ENCODE data around the gene MON2. TPM values are rescaled to one million over a fixed set of nuclear protein-coding genes. Genes with fewer than 3 reads are reported as not detected.
"Not testable (repeated sequence)": the region's sequence is repeated elsewhere in the genome, so short reads cannot be mapped to it uniquely, and the experiment has no call there.

Gene MON2
- total and polyA plus RNA-seq, 2 donors = 12.8 to 302 TPM

- Histone ChIP-seq H3K36me3 (ENCODE audit: insufficient read depth) (no peaks in the 10 kb centered on the region), H3K4me3 (ENCODE audit: low read depth, low read length) (no peak overlapping the region), H3K27ac (ENCODE audit: low read depth) (no peak overlapping the region), H3K4me1 (ENCODE audit: insufficient read depth) (no peaks in the 10 kb centered on the region)
- DNase-seq (ENCODE audit: extremely low spot score) = no peak
- WGBS = 95% methylated on average over 5 of the region's 5 CpGs
Measured at GRCh38 chr12:62543324-62543723, 76.7 kb downstream of the MON2 start.

DNA sequence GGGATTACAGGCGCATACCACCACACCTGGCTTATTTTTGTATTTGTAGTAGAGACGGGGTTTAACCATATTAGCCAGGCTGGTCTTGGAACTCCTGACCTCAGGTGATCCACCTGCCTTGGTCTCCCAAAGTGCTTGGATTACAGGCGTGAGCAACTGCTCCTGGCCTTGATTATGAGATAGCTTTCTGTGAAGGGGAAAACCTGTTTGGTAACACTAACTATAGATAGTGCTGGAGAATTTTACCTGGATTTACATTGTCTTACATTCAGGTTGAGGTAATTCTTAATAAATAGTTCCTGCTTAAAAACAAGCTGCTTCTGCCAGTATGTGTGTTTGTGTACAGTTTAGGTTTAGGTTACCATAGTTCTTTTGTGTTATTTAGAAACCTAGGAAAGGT is 77.1 kb downstream of the MON2 start:
- DNase-seq (ENCODE audit: extremely low spot score) = no peak
- no peaks in the 10 kb centered on the region for H3K36me3 ChIP-seq (ENCODE audit: insufficient read depth)
- 75% methylated on average over 3 of the region's 3 CpGs for WGBS
- H3K4me1 ChIP-seq (ENCODE audit: insufficient read depth) = no peaks in the 10 kb centered on the region
- no peak overlapping the region for H3K4me3 ChIP-seq (ENCODE audit: low read depth, low read length)
- H3K27ac ChIP-seq (ENCODE audit: low read depth) = no peak overlapping the region

DNA sequence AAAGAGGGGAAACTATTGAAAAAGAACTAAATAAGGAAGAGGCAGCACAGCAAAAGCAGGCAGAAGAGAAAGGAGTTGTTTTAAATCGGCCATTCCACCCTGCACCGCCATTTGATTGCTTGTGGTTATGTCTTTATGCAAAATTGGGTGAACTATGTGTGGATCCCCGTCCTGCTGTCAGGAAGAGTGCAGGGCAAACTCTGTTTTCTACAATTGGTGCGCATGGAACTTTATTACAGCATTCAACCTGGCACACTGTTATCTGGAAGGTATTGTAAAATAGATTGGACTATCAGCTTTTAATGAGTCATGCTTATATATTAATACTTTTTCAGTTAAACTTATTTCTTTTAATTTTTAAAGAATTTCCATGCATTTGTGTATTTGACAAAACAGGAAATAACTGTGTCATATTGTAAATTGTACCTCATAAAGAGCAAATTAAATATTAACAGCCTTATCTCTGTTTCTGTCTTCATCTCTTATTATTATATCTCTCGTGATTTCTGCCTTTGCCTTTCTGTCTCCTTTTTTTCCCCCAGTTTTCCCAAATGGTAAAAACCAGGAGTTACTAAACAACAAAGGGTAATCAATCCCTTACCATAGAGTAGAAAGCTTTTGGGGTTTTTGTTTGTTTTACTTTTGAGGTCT is 86.4 kb downstream of the MON2 start:
- H3K27ac ChIP-seq (ENCODE audit: low read depth) = no peak overlapping the region
- peaks cover 13% of the 10 kb centered on the region for H3K36me3 ChIP-seq (ENCODE audit: insufficient read depth)
- 90% methylated on average over 5 of the region's 5 CpGs for WGBS

DNA sequence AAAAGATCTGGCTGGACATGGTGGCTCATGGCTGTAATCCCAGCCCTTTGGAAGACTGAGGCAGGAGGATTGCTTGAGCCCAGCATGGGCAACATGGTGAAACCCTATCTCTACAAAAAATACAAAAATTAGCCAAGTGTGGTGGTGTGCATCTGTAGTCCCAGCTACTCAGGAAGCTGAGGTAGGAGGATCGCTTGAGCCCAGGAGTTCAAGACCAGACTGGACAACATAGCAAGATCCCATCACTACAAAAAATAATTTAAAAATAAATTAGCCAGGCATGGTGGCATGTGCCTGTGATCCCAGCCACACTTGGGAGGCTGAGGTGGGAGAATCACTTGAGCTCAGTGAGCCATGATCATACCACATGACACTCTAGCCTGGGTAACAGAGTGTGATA is 92.7 kb downstream of the MON2 start:
- H3K36me3 ChIP-seq (ENCODE audit: insufficient read depth) = peaks cover 13% of the 10 kb centered on the region
- H3K4me1 ChIP-seq (ENCODE audit: insufficient read depth); DNase-seq (ENCODE audit: extremely low spot score); H3K27ac ChIP-seq (ENCODE audit: low read depth); H3K4me3 ChIP-seq (ENCODE audit: low read depth, low read length): not testable (repeated sequence)
- WGBS = 98% methylated on average over 1 of the region's 1 CpG

More for the DNA sequence above, 86.4 kb downstream of the MON2 start:
- Histone ChIP-seq H3K4me1 (ENCODE audit: insufficient read depth) (no peaks in the 10 kb centered on the region), H3K4me3 (ENCODE audit: low read depth, low read length) (no peak overlapping the region)
- no peak for DNase-seq (ENCODE audit: extremely low spot score)

DNA sequence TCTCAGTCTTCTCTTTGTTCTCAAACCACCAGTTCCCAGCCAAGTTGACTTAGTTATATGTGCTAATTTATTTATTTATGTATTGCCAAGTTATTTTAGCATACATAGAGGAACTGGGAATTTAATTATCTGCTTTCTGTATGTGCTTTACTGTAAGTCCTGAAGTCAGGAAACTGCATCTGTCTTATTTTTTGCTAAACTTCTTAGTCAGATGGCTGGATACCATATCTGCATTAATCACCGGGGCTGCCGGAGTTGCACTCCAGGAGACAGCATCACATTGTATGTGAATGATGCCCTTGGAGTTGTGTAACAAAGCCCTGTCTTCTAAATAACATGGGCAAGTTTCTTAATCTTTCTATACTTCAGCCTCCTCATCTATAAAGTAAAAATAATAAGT is 96.2 kb downstream of the MON2 start:
- no peak for DNase-seq (ENCODE audit: extremely low spot score)
- WGBS = 85% methylated on average over 2 of the region's 2 CpGs
- H3K36me3 ChIP-seq (ENCODE audit: insufficient read depth) = peaks cover 3% of the 10 kb centered on the region

GRCh38 chr12:62575036-62575435 is 108.4 kb downstream of the MON2 start:
- no peak for DNase-seq (ENCODE audit: extremely low spot score)
- Histone ChIP-seq H3K36me3 (ENCODE audit: insufficient read depth) (no peaks in the 10 kb centered on the region), H3K27ac (ENCODE audit: low read depth) (no peak overlapping the region), H3K4me1 (ENCODE audit: insufficient read depth) (no peaks in the 10 kb centered on the region), H3K4me3 (ENCODE audit: low read depth, low read length) (no peak overlapping the region)

More for the DNA sequence above, 96.2 kb downstream of the MON2 start:
- Histone ChIP-seq H3K4me1 (ENCODE audit: insufficient read depth) (no peaks in the 10 kb centered on the region), H3K4me3 (ENCODE audit: low read depth, low read length) (no peak overlapping the region), H3K27ac (ENCODE audit: low read depth) (no peak overlapping the region)

DNA sequence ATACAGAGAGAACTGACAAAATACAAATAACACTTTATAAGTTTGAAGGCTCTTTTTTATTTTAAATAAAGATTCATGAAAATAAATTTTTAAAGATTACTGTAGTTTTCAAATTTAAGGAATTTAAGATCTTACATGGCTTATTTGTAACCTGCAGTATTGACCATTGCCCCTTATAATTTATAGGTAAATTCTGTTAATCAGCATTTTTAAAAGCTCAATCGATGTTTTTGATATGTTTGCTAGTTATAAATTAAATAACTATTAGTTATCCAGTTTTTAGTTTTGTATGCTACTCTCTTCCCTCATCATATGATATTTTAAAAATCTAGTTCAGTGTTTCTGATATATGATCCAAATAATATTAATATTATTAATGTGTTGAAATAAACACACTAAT is 109.9 kb downstream of the MON2 start:
- WGBS = 85% methylated on average over 1 of the region's 1 CpG

DNA sequence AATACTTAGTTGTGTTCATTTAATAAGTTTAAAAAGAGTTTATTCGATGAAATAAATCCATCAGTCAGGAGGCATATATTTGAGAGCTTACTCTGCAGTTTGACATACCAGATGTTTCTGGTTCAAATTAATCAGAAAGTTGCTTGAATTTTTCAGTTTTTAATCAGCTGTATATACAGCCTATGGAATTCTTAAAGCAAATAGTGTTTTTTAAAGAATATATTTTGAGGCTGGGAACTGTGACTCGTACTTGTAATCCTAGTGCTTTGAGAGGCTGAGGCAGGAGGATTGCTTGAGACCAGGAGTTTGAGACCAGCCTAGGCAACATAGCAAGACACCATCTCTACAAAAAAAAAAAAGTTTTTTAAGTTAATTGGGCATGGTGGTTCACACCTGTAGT is 112.1 kb downstream of the MON2 start:
- Histone ChIP-seq H3K36me3 (ENCODE audit: insufficient read depth) (no peaks in the 10 kb centered on the region), H3K27ac (ENCODE audit: low read depth) (no peak overlapping the region), H3K4me3 (ENCODE audit: low read depth, low read length) (no peak overlapping the region), H3K4me1 (ENCODE audit: insufficient read depth) (no peaks in the 10 kb centered on the region)
- DNase-seq (ENCODE audit: extremely low spot score) = no peak
- WGBS = 96% methylated on average over 2 of the region's 2 CpGs

More for the DNA sequence above, 109.9 kb downstream of the MON2 start:
- Histone ChIP-seq H3K36me3 (ENCODE audit: insufficient read depth) (no peaks in the 10 kb centered on the region), H3K27ac (ENCODE audit: low read depth) (no peak overlapping the region), H3K4me3 (ENCODE audit: low read depth, low read length) (no peak overlapping the region), H3K4me1 (ENCODE audit: insufficient read depth) (no peaks in the 10 kb centered on the region)
- DNase-seq (ENCODE audit: extremely low spot score) = no peak

- Histone ChIP-seq H3K4me1 (ENCODE audit: insufficient read depth) (no peaks in the 10 kb centered on the region), H3K4me3 (ENCODE audit: low read depth, low read length) (no peak overlapping the region), H3K27ac (ENCODE audit: low read depth) (no peak overlapping the region), H3K36me3 (ENCODE audit: insufficient read depth) (no peaks in the 10 kb centered on the region)
- peak; percentile 18 for DNase-seq (ENCODE audit: extremely low spot score)
- 67% methylated on average over 12 of the region's 12 CpGs for WGBS
Measured at GRCh38 chr12:62581288-62582064, 114.8 kb downstream of the MON2 start.

GRCh38 chr12:62582065-62582366 is 115.4 kb downstream of the MON2 start:
- 11% methylated on average over 2 of the region's 2 CpGs for WGBS
- Histone ChIP-seq H3K36me3 (ENCODE audit: insufficient read depth) (no peaks in the 10 kb centered on the region), H3K4me3 (ENCODE audit: low read depth, low read length) (no peak overlapping the region), H3K4me1 (ENCODE audit: insufficient read depth) (no peaks in the 10 kb centered on the region), H3K27ac (ENCODE audit: low read depth) (no peak overlapping the region)
- no peak for DNase-seq (ENCODE audit: extremely low spot score)

GRCh38 chr12:62584619-62585018 is 118.0 kb downstream of the MON2 start:
- no peak for DNase-seq (ENCODE audit: extremely low spot score)
- H3K4me1 ChIP-seq (ENCODE audit: insufficient read depth) = no peaks in the 10 kb centered on the region
- H3K36me3 ChIP-seq (ENCODE audit: insufficient read depth) = no peaks in the 10 kb centered on the region
- 97% methylated on average over 4 of the region's 4 CpGs for WGBS
- no peak overlapping the region for H3K27ac ChIP-seq (ENCODE audit: low read depth)
- no peak overlapping the region for H3K4me3 ChIP-seq (ENCODE audit: low read depth, low read length)

GRCh38 chr12:62586850-62587249 is 120.2 kb downstream of the MON2 start:
- Histone ChIP-seq H3K4me3 (ENCODE audit: low read depth, low read length) (no peak overlapping the region), H3K27ac (ENCODE audit: low read depth) (no peak overlapping the region), H3K4me1 (ENCODE audit: insufficient read depth) (no peaks in the 10 kb centered on the region), H3K36me3 (ENCODE audit: insufficient read depth) (no peaks in the 10 kb centered on the region)
- no peak for DNase-seq (ENCODE audit: extremely low spot score)
- 92% methylated on average over 2 of the region's 2 CpGs for WGBS

GRCh38 chr12:62588916-62589315 is 122.3 kb downstream of the MON2 start:
- 89% methylated on average over 1 of the region's 1 CpG for WGBS
- H3K4me3 ChIP-seq (ENCODE audit: low read depth, low read length) = no peak overlapping the region
- DNase-seq (ENCODE audit: extremely low spot score) = no peak
- H3K27ac ChIP-seq (ENCODE audit: low read depth) = no peak overlapping the region
- no peaks in the 10 kb centered on the region for H3K36me3 ChIP-seq (ENCODE audit: insufficient read depth)
- H3K4me1 ChIP-seq (ENCODE audit: insufficient read depth) = no peaks in the 10 kb centered on the region

- Histone ChIP-seq H3K4me3 (ENCODE audit: low read depth, low read length) (no peak overlapping the region), H3K4me1 (ENCODE audit: insufficient read depth) (no peaks in the 10 kb centered on the region), H3K36me3 (ENCODE audit: insufficient read depth) (no peaks in the 10 kb centered on the region), H3K27ac (ENCODE audit: low read depth) (no peak overlapping the region)
- no peak for DNase-seq (ENCODE audit: extremely low spot score)
- 98% methylated on average over 3 of the region's 3 CpGs for WGBS
Measured at GRCh38 chr12:62597253-62597652, 130.6 kb downstream of the MON2 start.

All from urinary bladder (tissue), 4 donors.